Prostate gland (tissue), 2 donors: ENCODE data around the gene ZNF28.

ENCODE experiments used
- POLR2A ChIP-seq: fragments of 450-650 bp; IDR thresholded peaks from one replicate; pipeline ENCODE4 v1.6.1; 2016; ENCODE audit warnings: antibody characterized with exemption, mild to moderate bottlenecking
- TF ChIP-seq, protein P1 (sequence below), 4 experiments: fragments of 200-600 bp in 2 of 4; fragments of 450-650 bp in 2 of 4; sonication (generic) in 2 of 4; IDR thresholded peaks; 1 replicate in 3 of 4; 2 replicates in 1 of 4; pipeline ENCODE4 v1.5.1; 2016 to 2019; ENCODE audit warnings: antibody characterized with exemption in 4 of 4, mild to moderate bottlenecking in 2 of 4, moderate library complexity in 2 of 4

- TF ChIP-seq, protein P1, sequence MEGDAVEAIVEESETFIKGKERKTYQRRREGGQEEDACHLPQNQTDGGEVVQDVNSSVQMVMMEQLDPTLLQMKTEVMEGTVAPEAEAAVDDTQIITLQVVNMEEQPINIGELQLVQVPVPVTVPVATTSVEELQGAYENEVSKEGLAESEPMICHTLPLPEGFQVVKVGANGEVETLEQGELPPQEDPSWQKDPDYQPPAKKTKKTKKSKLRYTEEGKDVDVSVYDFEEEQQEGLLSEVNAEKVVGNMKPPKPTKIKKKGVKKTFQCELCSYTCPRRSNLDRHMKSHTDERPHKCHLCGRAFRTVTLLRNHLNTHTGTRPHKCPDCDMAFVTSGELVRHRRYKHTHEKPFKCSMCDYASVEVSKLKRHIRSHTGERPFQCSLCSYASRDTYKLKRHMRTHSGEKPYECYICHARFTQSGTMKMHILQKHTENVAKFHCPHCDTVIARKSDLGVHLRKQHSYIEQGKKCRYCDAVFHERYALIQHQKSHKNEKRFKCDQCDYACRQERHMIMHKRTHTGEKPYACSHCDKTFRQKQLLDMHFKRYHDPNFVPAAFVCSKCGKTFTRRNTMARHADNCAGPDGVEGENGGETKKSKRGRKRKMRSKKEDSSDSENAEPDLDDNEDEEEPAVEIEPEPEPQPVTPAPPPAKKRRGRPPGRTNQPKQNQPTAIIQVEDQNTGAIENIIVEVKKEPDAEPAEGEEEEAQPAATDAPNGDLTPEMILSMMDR (IDR thresholded peaks at IDR 0.05): peak in 3 of 4 experiments; percentile 24 to 59 (median 46)
- no peak for TF ChIP-seq POLR2A
Measured at GRCh38 chr19:52748336-52748950, 73.0 kb downstream of the ZNF28 start.
